LNCaP clone FGC (cell line): Measurements from ENCODE around the gene LPIN3.

Experiments
- DNase-seq: peaks from one replicate; pipeline ENCODE4 v3.0.0-alpha.2; 2011; ENCODE audit warnings: low read depth
- H3K4me3 ChIP-seq: 2 replicates; pipeline ENCODE4 v1.5.1; 2011; ENCODE audit warnings: mild to moderate bottlenecking, low read depth, low read length, control low read depth
- TF ChIP-seq, protein P1 (sequence below): IDR thresholded peaks from 2 replicates; pipeline ENCODE4 v1.5.1; 2012; ENCODE audit warnings: mild to moderate bottlenecking; ENCODE audit not compliant: control insufficient read depth, insufficient read depth; ENCODE audit errors: extremely low read depth

Gene LPIN3

DNA sequence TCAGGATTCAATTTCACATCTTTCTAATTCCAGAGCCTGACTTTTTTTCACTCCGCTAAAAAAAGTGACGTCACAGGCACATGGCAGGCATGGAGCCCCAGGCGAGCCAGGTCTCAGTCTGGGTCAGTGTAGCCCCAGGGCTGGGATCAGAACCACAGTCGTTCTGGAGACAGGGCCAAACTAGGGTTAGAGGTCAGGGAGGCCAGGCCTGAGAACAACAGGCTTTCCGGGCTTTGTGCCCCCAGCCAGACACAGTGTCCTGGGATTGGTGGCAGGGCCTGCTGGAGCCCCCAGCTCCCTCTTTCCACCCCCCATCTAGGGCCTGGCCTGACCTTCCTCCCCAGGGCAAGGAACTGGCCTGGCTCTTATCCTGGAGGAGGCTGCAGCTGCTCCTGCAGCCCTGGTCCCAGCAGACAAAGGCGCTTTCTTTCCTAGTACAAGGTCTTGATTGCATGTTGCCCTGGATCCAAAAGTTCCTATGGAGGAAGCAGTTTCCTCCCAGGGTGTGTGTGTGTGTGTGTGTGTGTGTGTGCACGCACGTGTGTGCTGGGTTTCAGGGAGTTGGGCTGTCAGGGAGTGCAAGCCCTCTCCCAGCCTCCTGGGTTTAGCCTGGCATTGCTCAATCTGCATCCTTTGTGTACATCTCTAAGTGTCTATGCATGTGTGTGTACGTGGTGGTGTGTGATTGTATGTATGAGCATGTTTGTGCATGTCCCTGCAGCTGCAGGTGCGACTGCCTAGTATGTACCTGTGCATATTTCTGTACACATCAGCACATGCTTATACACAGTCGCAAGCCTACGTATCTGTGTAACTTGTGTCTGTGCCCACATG is 52.5 kb downstream of the LPIN3 start:
- no peak for DNase-seq
- H3K4me3 ChIP-seq, result no peak overlapping the region
- TF ChIP-seq, protein P1, sequence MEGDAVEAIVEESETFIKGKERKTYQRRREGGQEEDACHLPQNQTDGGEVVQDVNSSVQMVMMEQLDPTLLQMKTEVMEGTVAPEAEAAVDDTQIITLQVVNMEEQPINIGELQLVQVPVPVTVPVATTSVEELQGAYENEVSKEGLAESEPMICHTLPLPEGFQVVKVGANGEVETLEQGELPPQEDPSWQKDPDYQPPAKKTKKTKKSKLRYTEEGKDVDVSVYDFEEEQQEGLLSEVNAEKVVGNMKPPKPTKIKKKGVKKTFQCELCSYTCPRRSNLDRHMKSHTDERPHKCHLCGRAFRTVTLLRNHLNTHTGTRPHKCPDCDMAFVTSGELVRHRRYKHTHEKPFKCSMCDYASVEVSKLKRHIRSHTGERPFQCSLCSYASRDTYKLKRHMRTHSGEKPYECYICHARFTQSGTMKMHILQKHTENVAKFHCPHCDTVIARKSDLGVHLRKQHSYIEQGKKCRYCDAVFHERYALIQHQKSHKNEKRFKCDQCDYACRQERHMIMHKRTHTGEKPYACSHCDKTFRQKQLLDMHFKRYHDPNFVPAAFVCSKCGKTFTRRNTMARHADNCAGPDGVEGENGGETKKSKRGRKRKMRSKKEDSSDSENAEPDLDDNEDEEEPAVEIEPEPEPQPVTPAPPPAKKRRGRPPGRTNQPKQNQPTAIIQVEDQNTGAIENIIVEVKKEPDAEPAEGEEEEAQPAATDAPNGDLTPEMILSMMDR, result no peak

DNA sequence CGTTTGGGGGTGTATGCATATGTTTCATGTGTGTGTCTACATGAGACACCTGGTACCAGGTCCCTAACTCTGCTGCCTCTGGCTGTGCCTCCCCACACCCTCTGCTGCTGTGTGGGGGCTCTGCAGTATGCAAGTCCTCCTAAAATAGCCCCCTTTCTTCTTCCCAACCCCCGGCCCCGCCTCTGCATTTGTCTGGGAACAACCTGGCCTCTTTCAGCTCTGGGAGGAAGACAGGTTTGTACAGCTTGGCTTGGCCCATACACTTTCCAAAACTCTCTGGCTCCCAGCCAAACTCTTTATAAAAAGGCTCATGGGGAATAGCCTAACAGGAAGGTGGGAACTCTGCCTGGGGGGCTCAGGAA is 53.1 kb downstream of the LPIN3 start:
- TF ChIP-seq, protein P1, result no peak
- no peak overlapping the region for H3K4me3 ChIP-seq
- no peak for DNase-seq

DNA sequence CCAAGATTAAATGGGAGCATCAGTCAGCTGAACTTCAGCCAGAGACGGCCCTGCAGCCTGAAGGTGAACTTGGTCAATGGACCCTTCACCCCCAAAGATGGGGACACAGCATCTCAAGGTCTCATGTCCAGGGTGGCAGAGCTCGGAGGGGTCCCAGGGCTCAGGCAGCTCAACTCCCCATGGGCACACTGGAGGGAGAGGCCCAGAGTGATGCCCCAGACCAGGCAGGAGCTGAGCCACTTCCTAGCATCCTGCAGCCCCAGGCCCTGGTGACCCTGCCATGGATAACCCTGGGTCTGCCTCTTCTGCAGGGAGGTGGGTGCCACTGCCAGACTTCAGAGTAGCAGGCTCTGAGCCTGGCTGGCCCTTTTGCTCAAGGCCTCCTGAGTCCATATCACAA is 53.5 kb downstream of the LPIN3 start:
- no peak for DNase-seq
- H3K4me3 ChIP-seq, result no peak overlapping the region
- TF ChIP-seq, protein P1, result no peak

DNA sequence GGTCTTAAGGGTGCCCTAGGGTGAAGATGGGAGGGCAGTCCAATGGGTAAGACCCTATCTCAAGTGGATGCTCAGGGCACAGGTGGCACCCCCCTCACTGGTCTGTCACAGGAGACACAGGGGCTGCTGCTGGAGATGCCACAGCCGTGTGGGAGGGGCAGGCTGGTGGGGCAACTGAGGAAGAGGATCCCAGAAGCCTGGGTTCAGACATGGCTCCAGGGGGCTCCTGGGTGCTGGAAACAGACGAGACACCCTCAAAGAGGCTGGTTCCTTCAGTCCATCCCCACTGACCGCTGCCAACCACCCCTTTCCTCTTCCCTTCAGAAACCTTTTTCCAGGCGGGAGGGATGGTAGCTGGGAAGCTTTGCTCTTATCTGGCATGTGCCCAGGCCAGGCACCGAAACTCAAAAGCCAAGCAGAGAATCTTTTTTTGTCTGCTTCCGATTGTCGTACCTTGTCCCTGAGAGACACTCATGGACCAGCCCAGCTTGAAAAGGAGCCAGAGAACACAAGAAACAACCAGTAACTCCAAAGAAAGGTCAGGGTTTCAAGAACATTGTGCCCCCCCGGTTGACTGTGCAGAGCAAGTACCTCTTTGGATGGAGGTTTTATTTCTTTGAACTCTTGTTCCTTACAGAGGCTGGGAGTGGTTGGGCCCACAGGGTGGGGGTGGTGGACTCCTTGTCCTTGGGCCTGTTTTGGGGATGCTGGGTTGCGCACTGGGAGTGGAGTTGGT is 54.5 kb downstream of the LPIN3 start:
- TF ChIP-seq, protein P1, result no peak
- DNase-seq, result no peak
- H3K4me3 ChIP-seq, result no peak overlapping the region

- TF ChIP-seq, protein P1, result no peak
- no peak for DNase-seq
- H3K4me3 ChIP-seq, result no peak overlapping the region
These were observed 55.3 kb downstream of the LPIN3 start for GRCh38 chr20:41395667-41396664.

- TF ChIP-seq, protein P1, result no peak
- DNase-seq, result no peak
- no peak overlapping the region for H3K4me3 ChIP-seq
These were observed 57.8 kb downstream of the LPIN3 start for GRCh38 chr20:41398408-41398807.
